GM12864 (cell line): ENCODE results near the gene MSI2.

Experiments
- DNase-seq: peaks from one replicate; pipeline ENCODE4 v3.0.0-alpha.2; 2011; ENCODE audit warnings: low read depth
- H3K4me3 ChIP-seq: 2 replicates; pipeline ENCODE4 v1.5.1; 2011; ENCODE audit warnings: mild to moderate bottlenecking, low read depth, low read length, control low read depth
- TF ChIP-seq, protein P1 (sequence below): IDR thresholded peaks from 2 replicates; pipeline ENCODE4 v1.5.1; 2011; ENCODE audit warnings: low read depth, mild to moderate bottlenecking, moderate library complexity, low read length, control low read depth, inconsistent platforms; ENCODE audit errors: missing control alignments

The MSI2 gene

DNA sequence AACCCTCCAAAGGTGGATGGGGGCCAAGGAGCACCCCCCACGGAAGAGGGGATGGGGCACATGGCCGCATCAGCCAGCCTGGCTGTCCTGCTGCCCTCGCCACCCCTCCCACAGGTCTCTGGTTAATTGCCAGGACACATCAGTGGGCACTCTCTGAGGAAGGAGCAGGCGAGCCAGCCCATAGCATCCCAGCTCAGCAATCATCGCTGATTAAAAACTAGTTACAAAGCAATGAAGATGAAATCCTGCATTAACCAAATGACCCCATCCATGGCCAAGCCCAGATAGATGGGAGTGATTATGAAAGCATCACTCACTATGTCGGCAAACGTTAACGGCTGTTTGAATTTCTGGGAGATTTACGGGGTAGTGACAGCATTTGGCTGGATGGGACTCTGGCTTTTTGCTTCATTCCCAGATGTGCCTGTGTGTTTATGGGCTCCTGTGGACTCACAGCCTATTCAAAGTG is 443.5 kb downstream of the MSI2 start:
- no peak for DNase-seq
- TF ChIP-seq, protein P1, sequence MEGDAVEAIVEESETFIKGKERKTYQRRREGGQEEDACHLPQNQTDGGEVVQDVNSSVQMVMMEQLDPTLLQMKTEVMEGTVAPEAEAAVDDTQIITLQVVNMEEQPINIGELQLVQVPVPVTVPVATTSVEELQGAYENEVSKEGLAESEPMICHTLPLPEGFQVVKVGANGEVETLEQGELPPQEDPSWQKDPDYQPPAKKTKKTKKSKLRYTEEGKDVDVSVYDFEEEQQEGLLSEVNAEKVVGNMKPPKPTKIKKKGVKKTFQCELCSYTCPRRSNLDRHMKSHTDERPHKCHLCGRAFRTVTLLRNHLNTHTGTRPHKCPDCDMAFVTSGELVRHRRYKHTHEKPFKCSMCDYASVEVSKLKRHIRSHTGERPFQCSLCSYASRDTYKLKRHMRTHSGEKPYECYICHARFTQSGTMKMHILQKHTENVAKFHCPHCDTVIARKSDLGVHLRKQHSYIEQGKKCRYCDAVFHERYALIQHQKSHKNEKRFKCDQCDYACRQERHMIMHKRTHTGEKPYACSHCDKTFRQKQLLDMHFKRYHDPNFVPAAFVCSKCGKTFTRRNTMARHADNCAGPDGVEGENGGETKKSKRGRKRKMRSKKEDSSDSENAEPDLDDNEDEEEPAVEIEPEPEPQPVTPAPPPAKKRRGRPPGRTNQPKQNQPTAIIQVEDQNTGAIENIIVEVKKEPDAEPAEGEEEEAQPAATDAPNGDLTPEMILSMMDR: no peak
- H3K4me3 ChIP-seq: no peak overlapping the region

DNA sequence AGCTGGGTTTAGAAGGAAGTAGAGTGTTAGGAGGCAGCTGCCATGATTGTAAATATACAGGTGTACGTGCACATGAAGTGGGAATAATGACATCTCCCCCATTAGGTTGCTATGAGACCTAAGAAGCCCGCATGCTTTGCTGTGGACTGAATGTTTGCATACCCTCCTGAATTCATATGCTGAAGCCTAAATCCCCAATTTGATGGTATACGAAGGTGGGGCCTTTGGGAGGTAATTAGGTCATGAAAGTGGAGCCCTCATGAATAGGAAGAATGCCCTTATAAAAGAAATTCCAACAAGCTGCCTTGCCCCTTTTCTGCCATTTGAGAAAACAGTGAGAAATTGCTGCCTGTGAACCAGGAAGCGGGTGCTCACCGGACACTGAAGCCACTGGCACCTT is 444.8 kb downstream of the MSI2 start:
- TF ChIP-seq, protein P1: no peak
- H3K4me3 ChIP-seq: no peak overlapping the region
- no peak for DNase-seq

DNA sequence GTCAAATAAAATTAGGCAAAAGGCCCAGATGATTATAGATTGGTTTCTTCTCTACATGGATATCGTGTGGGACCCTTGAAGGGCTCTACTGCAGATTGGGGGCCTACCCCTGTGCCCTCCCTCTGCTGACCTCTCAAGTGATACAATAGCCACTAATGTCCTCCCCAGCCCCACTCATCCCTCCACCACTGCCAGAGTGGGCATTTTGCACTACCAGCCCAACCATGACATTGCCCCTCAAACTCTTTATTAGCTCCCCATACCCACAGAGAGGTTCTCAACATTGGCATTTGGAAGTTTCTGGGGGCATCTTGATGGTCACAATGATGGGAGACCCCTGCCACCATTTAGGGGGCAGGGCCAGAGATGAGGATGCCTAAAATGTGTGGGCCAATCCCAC is 446.9 kb downstream of the MSI2 start:
- DNase-seq: no peak
- TF ChIP-seq, protein P1: no peak
- H3K4me3 ChIP-seq: no peak overlapping the region

DNA sequence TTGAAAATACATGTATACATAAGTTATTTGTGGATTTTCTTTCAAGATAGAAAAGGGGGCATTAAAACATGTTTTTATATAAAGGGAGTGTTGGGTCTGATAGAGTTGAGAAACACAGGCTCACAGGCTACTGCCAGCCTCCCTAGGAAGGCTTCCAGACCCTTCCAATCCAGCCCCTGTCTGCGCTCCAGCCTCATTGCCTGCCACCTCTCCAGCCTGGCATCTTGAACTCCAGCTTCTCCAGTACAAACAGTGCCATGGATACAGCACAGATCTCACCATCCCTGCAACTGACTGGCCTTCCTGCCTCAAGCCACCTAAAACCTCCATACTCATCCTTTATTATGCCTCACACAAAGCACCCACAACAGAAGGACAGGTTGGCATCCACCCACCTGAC is 448.1 kb downstream of the MSI2 start:
- no peak overlapping the region for H3K4me3 ChIP-seq
- no peak for DNase-seq
- TF ChIP-seq, protein P1: no peak

DNA sequence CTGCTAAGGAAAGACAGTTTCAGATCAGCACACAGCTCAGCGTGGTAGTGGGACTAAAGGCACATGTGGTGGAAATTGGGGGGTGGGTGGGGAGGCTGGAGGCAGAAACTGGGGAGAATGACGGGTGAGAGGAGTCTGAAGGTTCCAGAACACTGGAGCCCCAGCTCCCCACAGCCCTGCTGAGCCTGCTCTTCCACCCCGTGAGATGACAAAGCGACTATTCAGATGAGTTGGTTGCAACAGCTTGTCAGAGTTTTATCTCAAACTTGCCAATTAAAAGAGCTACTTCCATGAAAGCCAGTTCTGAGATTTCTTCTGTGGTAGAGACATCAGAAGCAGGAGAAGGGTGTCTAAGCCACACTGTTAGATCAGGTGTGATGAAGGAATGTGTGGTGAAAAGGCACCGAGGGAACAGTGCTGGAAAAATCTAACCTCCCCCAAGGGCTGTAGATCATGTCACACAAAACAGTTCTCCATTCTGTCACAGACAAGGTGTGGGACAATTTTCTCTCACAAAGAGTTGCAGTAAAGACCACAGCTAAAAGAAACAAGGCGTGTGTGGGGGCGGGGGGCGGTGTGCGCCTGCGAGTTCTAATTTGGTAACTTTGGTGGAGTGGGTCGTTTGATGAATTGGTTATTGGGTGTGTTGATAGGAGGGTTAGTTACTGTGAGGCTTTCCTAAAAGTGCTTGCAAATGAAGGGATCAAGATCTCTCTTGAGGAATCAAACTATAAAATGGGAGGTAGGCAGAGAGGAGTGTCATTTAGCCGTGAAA is 449.8 kb downstream of the MSI2 start:
- H3K4me3 ChIP-seq: no peak overlapping the region
- TF ChIP-seq, protein P1: no peak

DNA sequence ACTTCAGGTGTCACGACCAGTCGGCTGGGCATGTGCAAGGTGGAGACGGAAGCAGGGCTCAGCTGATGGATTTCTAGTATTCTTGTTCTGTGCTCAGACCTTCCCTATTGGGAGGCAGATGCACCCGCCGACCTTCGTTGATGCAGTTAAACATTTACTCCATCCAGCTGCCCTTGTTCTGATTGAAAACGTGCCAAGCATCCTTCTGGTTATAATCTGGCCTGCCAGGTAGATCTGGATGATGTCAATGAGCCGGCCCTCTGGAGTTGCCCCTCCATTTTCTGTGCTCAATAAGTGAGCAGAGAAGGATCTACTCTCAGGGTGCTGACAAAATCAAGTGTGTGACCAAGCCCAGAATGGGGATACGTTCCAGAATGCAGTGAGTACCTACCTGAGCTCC is 450.4 kb downstream of the MSI2 start:
- H3K4me3 ChIP-seq: no peak overlapping the region
- DNase-seq: no peak
- TF ChIP-seq, protein P1: no peak

More for the DNA sequence above, 449.8 kb downstream of the MSI2 start:
- DNase-seq: no peak

DNA sequence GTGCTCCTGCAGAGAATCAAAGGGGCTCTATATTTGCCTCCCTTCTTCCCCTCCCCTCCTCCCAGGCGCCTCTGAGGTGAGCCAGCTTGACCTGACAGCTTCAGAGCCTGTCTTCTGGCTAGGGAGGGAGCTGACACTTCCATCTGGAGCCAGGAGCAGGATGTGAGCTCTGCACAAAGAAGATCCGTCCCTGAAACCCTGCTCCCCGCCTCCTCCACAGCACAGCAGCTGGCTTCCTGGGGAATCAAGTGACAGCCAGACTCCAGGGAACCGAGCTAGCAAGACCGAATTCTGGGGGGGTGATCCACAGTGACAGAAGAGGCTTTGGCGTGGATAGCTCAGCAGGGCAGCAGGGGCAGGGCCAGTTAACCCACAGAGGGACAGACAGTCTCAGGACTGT is 451.6 kb downstream of the MSI2 start:
- no peak for DNase-seq
- H3K4me3 ChIP-seq: no peak overlapping the region
- TF ChIP-seq, protein P1: no peak
